Iris pigment epithelial cell (primary cell): ENCODE measurements around the gene YIPF2.
"Not testable (repeated sequence)": the region's sequence is repeated elsewhere in the genome, so short reads cannot be mapped to it uniquely, and the experiment has no call there.

Experiments
- DNase-seq: peaks from one replicate; pipeline ENCODE4 v3.0.0-alpha.2; 2011; ENCODE audit warnings: low read depth

YIPF2 gene

GRCh38 chr19:10908380-10908960 lies 20.0 kb downstream of the YIPF2 start:
- DNase-seq: no peak

GRCh38 chr19:10907925-10908324 lies 20.5 kb downstream of the YIPF2 start:
- DNase-seq: no peak

GRCh38 chr19:10899151-10899653 lies 29.2 kb downstream of the YIPF2 start:
- no peak for DNase-seq

GRCh38 chr19:10898633-10899032 lies 29.8 kb downstream of the YIPF2 start:
- no peak for DNase-seq

- peak; percentile 64 for DNase-seq
These were observed 31.4 kb downstream of the YIPF2 start for GRCh38 chr19:10896851-10897526.

GRCh38 chr19:10895920-10896319 lies 32.5 kb downstream of the YIPF2 start:
- DNase-seq: no peak

- no peak for DNase-seq
These were observed 33.1 kb downstream of the YIPF2 start for GRCh38 chr19:10895363-10895762.

- DNase-seq: no peak
These were observed 33.6 kb downstream of the YIPF2 start for GRCh38 chr19:10894911-10895213.

GRCh38 chr19:10892256-10892655 lies 36.2 kb downstream of the YIPF2 start:
- DNase-seq: no peak

GRCh38 chr19:10891405-10892086 lies 36.9 kb downstream of the YIPF2 start:
- DNase-seq: no peak

- DNase-seq: no peak
These were observed 38.6 kb downstream of the YIPF2 start for GRCh38 chr19:10889880-10890279.

GRCh38 chr19:10888421-10888866 lies 40.0 kb downstream of the YIPF2 start:
- no peak for DNase-seq

GRCh38 chr19:10887616-10888367 lies 40.6 kb downstream of the YIPF2 start:
- DNase-seq: no peak

GRCh38 chr19:10885201-10886169 lies 43.0 kb downstream of the YIPF2 start:
- no peak for DNase-seq

GRCh38 chr19:10884274-10884673 lies 44.2 kb downstream of the YIPF2 start:
- DNase-seq: peak; percentile 55

- DNase-seq: no peak
These were observed 46.4 kb downstream of the YIPF2 start for GRCh38 chr19:10882108-10882457.

- DNase-seq: no peak
These were observed 46.9 kb downstream of the YIPF2 start for GRCh38 chr19:10881403-10882107.

GRCh38 chr19:10878253-10878652 lies 50.2 kb downstream of the YIPF2 start:
- no peak for DNase-seq

GRCh38 chr19:10877608-10878007 lies 50.8 kb downstream of the YIPF2 start:
- DNase-seq: not testable (repeated sequence)

GRCh38 chr19:10876459-10877240 lies 51.8 kb downstream of the YIPF2 start:
- no peak for DNase-seq
